Testis (tissue), 2 donors: ENCODE data around the gene HIGD1A.

Experiments
- CTCF ChIP-seq, 3 experiments: fragments of 450-650 bp in 2 of 3; fragments of 200-600 bp in 1 of 3; sonication (generic) in 1 of 3; IDR thresholded peaks; one replicate each; pipeline ENCODE4 v1.5.1; 2016 to 2019; ENCODE audit warnings: antibody characterized with exemption in 3 of 3, mild to moderate bottlenecking in 2 of 3, moderate library complexity in 1 of 3
- POLR2A ChIP-seq: fragments of 450-650 bp; IDR thresholded peaks from one replicate; pipeline ENCODE4 v1.6.1; 2017; ENCODE audit warnings: antibody characterized with exemption, mild to moderate bottlenecking, moderate library complexity

GRCh38 chr3:42736531-42736930 is 67.8 kb downstream of the HIGD1A start:
- no peak for TF ChIP-seq CTCF (IDR thresholded peaks at IDR 0.05)
- TF ChIP-seq POLR2A = no peak
